ENCODE data around the gene TMEM72.
A peak's percentile ranks its signal among the peaks of the same experiment; 100 is the strongest.

TMEM72 gene

GRCh38 chr10:44960482-44961229 lies 49.5 kb downstream of the TMEM72 start:
- peaks cover 8% of the 10 kb centered on the region for H3K36me3 Mint-ChIP-seq
- peaks cover 43% of the 10 kb centered on the region for H3K4me1 Mint-ChIP-seq
- ATAC-seq (no peak), DNase-seq (ENCODE audit: low spot score in 2 of 2) (no peak)
- H3K9me3 Mint-ChIP-seq = no peaks in the 10 kb centered on the region
- H3K4me3 Mint-ChIP-seq = peak overlapping the region; percentile 77
- H3K27ac Mint-ChIP-seq = peak overlapping the region; percentile 60

GRCh38 chr10:44961230-44961571 lies 50.1 kb downstream of the TMEM72 start:
- Mint-ChIP-seq H3K36me3 (peaks cover 5% of the 10 kb centered on the region), H3K4me3 (peak overlapping the region; percentile 77), H3K4me1 (peaks cover 45% of the 10 kb centered on the region), H3K9me3 (no peaks in the 10 kb centered on the region), H3K27ac (peak overlapping the region; percentile 60)
- ATAC-seq (no peak), DNase-seq (ENCODE audit: low spot score in 2 of 2) (no peak)

GRCh38 chr10:44961931-44962750 lies 51.0 kb downstream of the TMEM72 start:
- H3K4me3 Mint-ChIP-seq = no peak overlapping the region
- H3K27ac Mint-ChIP-seq = peak overlapping the region; percentile 83
- peaks cover 46% of the 10 kb centered on the region for H3K4me1 Mint-ChIP-seq
- no peak for ATAC-seq
- no peaks in the 10 kb centered on the region for H3K36me3 Mint-ChIP-seq
- H3K9me3 Mint-ChIP-seq = no peaks in the 10 kb centered on the region
- no peak for DNase-seq (ENCODE audit: low spot score in 2 of 2)

GRCh38 chr10:44962870-44963738 lies 52.0 kb downstream of the TMEM72 start:
- no peak overlapping the region for H3K4me3 Mint-ChIP-seq
- H3K27ac Mint-ChIP-seq = peak overlapping the region; percentile 83
- no peak for DNase-seq (ENCODE audit: low spot score in 2 of 2)

GRCh38 chr10:44963772-44964633 lies 52.9 kb downstream of the TMEM72 start:
- Mint-ChIP-seq H3K4me1 (peaks cover 48% of the 10 kb centered on the region), H3K36me3 (no peaks in the 10 kb centered on the region), H3K27ac (no peak overlapping the region), H3K9me3 (no peaks in the 10 kb centered on the region), H3K4me3 (no peak overlapping the region)
- no peak for DNase-seq (ENCODE audit: low spot score in 2 of 2)
- ATAC-seq = no peak

More at GRCh38 chr10:44962870-44963738, 52.0 kb downstream of the TMEM72 start:
- Mint-ChIP-seq H3K4me1 (peaks cover 48% of the 10 kb centered on the region), H3K9me3 (no peaks in the 10 kb centered on the region), H3K36me3 (no peaks in the 10 kb centered on the region)
- no peak for ATAC-seq

GRCh38 chr10:44965104-44965503 lies 54.0 kb downstream of the TMEM72 start:
- peaks cover 59% of the 10 kb centered on the region for H3K4me1 Mint-ChIP-seq

GRCh38 chr10:44965651-44966097 lies 54.5 kb downstream of the TMEM72 start:
- Mint-ChIP-seq H3K27ac (peak overlapping the region; percentile 24), H3K4me3 (peak overlapping the region; percentile 8), H3K9me3 (no peaks in the 10 kb centered on the region), H3K4me1 (peaks cover 53% of the 10 kb centered on the region), H3K36me3 (no peaks in the 10 kb centered on the region)
- DNase-seq (ENCODE audit: low spot score in 2 of 2) (no peak), ATAC-seq (no peak)

More at GRCh38 chr10:44965104-44965503, 54.0 kb downstream of the TMEM72 start:
- H3K27ac Mint-ChIP-seq = no peak overlapping the region
- DNase-seq (ENCODE audit: low spot score in 2 of 2) (no peak), ATAC-seq (no peak)
- H3K36me3 Mint-ChIP-seq = no peaks in the 10 kb centered on the region
- no peak overlapping the region for H3K4me3 Mint-ChIP-seq
- H3K9me3 Mint-ChIP-seq = no peaks in the 10 kb centered on the region

GRCh38 chr10:44966129-44966815 lies 55.1 kb downstream of the TMEM72 start:
- Mint-ChIP-seq H3K4me3 (peak overlapping the region; percentile 8), H3K4me1 (peaks cover 48% of the 10 kb centered on the region), H3K36me3 (no peaks in the 10 kb centered on the region), H3K9me3 (no peaks in the 10 kb centered on the region), H3K27ac (peak overlapping the region; percentile 24)
- DNase-seq (ENCODE audit: low spot score in 2 of 2) = no peak
- no peak for ATAC-seq

- Mint-ChIP-seq H3K27ac (peak overlapping the region; percentile 57), H3K9me3 (no peaks in the 10 kb centered on the region), H3K4me1 (peaks cover 48% of the 10 kb centered on the region), H3K36me3 (no peaks in the 10 kb centered on the region), H3K4me3 (no peak overlapping the region)
- no peak for DNase-seq (ENCODE audit: low spot score in 2 of 2)
- no peak for ATAC-seq
Observed at GRCh38 chr10:44966816-44967509, 55.8 kb downstream of the TMEM72 start.

GRCh38 chr10:44967616-44968015 lies 56.5 kb downstream of the TMEM72 start:
- Mint-ChIP-seq H3K27ac (peak overlapping the region; percentile 57), H3K9me3 (no peaks in the 10 kb centered on the region), H3K4me3 (peak overlapping the region; percentile 28), H3K36me3 (no peaks in the 10 kb centered on the region), H3K4me1 (peaks cover 44% of the 10 kb centered on the region)
- ATAC-seq (no peak), DNase-seq (ENCODE audit: low spot score in 2 of 2) (no peak)

GRCh38 chr10:44968091-44968490 lies 57.0 kb downstream of the TMEM72 start:
- Mint-ChIP-seq H3K9me3 (no peaks in the 10 kb centered on the region), H3K36me3 (no peaks in the 10 kb centered on the region), H3K4me1 (peaks cover 40% of the 10 kb centered on the region), H3K27ac (peak overlapping the region; percentile 57), H3K4me3 (peak overlapping the region; percentile 28)
- no peak for DNase-seq (ENCODE audit: low spot score in 2 of 2)
- peak; percentile 19 for ATAC-seq

GRCh38 chr10:44968500-44969400 lies 57.6 kb downstream of the TMEM72 start:
- Mint-ChIP-seq H3K9me3 (no peaks in the 10 kb centered on the region), H3K36me3 (no peaks in the 10 kb centered on the region), H3K4me3 (peak overlapping the region; percentile 28), H3K4me1 (peaks cover 47% of the 10 kb centered on the region), H3K27ac (peak overlapping the region; percentile 57)
- DNase-seq (ENCODE audit: low spot score in 2 of 2) (no peak), ATAC-seq (peak; percentile 71)

GRCh38 chr10:44969854-44970253 lies 58.7 kb downstream of the TMEM72 start:
- Mint-ChIP-seq H3K27ac (no peak overlapping the region), H3K36me3 (no peaks in the 10 kb centered on the region), H3K9me3 (no peaks in the 10 kb centered on the region), H3K4me1 (peaks cover 48% of the 10 kb centered on the region), H3K4me3 (no peak overlapping the region)
- ATAC-seq (no peak), DNase-seq (ENCODE audit: low spot score in 2 of 2) (no peak)

All from stimulated activated effector memory CD8-positive, alpha-beta T cell treated with anti-CD3 and anti-CD28 coated beads, Interleukin-12 subunit alpha, Interleukin-12 subunit beta, amount 100 ng/mL, for 72 hours (primary cell).